ENCODE measurements around the gene APC2.

DNA sequence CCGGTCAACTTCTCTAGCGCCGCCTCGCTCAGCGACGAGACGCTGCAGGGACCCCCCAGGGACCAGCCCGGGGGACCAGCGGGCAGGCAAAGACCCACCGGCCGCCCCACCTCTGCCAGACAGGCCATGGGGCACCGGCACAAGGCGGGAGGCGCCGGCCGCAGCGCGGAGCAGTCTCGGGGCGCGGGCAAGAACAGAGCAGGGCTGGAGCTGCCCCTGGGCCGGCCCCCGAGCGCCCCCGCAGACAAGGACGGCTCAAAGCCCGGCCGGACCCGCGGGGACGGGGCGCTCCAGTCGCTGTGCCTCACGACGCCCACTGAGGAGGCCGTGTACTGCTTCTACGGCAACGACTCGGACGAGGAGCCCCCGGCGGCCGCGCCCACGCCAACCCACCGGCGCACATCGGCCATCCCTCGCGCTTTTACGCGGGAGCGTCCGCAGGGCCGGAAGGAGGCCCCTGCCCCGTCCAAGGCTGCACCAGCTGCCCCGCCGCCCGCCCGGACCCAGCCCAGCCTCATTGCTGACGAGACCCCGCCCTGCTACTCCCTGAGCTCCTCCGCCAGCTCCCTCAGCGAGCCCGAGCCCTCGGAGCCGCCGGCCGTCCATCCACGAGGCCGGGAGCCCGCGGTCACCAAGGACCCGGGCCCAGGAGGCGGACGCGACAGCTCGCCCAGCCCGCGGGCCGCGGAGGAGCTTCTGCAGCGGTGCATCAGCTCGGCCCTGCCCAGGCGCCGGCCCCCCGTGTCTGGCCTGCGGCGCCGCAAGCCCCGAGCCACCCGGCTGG is 17.8 kb downstream of the APC2 start:
- TF ChIP-seq, protein P1, sequence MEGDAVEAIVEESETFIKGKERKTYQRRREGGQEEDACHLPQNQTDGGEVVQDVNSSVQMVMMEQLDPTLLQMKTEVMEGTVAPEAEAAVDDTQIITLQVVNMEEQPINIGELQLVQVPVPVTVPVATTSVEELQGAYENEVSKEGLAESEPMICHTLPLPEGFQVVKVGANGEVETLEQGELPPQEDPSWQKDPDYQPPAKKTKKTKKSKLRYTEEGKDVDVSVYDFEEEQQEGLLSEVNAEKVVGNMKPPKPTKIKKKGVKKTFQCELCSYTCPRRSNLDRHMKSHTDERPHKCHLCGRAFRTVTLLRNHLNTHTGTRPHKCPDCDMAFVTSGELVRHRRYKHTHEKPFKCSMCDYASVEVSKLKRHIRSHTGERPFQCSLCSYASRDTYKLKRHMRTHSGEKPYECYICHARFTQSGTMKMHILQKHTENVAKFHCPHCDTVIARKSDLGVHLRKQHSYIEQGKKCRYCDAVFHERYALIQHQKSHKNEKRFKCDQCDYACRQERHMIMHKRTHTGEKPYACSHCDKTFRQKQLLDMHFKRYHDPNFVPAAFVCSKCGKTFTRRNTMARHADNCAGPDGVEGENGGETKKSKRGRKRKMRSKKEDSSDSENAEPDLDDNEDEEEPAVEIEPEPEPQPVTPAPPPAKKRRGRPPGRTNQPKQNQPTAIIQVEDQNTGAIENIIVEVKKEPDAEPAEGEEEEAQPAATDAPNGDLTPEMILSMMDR (conservative IDR thresholded peaks at IDR 0.05), result no peak
- TF ChIP-seq EZH2 (IDR thresholded peaks at IDR 0.05; ENCODE audit: low read depth), result no peak

All from PC-9 (cell line).